HPDE6-E6E7 (cell line): ENCODE measurements around the gene IL27RA.

Experiments used
- DNase-seq: peaks from one replicate; pipeline ENCODE4 v3.0.0; 2011; ENCODE audit warnings: missing footprints; ENCODE audit errors: extremely low spot score

Gene IL27RA

DNA sequence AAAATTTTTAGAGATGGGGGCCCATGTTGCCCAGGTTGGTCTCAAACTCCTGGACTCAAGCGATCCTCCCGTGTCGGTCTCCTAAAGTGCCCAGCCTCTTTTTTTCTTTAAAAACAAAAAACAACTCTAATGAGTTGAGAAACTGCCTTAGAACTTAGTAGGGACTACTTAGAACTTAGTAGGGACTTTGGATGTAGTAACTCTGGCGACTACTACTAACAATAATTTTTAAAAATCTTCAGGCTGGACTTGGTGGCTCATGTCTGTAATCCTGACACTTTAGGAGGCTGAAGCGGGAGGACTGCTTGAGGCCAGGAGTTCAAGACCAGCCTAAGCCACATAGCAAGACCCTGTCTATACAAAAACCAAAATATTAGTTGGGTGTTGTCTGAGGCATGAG lies 54.5 kb downstream of the IL27RA start:
- DNase-seq: no peak

DNA sequence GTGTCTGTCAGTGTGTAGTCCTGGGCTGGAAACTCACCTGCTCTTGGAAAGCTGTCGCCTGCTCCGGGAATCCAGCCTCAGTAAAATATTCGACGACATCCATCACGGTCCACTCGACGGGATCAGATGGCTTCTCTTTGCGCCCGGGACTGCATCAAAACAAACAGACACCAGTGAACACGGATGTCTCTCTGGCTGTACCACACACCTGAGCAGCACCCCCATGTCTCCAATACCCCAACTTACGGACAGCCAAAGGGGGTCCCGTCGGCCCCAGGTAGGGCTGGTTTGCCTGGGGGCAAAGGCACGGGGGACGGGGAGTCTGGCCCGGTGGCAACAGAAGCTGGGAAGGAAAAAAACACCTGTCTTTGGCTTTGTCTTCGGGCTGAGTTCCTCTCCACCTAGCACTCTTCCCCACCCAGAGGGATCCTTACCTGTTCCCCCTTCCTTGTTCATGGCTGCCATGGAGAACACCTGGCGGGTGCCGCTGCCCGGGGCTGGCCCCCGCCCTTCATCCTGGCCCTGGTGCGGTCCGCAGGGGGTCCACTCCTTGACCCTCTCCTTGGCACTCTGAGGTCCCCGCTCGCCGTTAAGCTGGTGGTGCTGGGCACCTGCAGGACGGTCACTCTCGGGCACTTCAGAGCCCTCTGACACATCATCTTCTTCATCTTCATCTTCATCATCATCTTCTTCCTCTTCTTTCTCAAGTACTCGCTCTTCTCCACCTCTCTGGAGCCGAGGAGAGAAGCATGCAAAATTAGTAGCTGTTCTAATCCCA lies 57.3 kb downstream of the IL27RA start:
- DNase-seq: no peak

DNA sequence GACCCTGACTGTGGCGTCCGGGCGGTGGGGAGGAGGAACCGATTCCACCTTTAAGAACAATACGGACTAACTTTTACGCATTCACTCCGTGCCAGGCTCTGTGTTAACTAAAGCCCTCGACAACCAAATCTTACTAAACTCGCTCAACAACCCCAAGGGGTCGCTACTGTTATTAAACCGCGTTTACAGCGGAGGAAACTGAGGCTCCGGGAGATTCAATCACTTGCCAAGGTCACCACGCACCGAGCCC lies 57.8 kb downstream of the IL27RA start:
- no peak for DNase-seq

DNA sequence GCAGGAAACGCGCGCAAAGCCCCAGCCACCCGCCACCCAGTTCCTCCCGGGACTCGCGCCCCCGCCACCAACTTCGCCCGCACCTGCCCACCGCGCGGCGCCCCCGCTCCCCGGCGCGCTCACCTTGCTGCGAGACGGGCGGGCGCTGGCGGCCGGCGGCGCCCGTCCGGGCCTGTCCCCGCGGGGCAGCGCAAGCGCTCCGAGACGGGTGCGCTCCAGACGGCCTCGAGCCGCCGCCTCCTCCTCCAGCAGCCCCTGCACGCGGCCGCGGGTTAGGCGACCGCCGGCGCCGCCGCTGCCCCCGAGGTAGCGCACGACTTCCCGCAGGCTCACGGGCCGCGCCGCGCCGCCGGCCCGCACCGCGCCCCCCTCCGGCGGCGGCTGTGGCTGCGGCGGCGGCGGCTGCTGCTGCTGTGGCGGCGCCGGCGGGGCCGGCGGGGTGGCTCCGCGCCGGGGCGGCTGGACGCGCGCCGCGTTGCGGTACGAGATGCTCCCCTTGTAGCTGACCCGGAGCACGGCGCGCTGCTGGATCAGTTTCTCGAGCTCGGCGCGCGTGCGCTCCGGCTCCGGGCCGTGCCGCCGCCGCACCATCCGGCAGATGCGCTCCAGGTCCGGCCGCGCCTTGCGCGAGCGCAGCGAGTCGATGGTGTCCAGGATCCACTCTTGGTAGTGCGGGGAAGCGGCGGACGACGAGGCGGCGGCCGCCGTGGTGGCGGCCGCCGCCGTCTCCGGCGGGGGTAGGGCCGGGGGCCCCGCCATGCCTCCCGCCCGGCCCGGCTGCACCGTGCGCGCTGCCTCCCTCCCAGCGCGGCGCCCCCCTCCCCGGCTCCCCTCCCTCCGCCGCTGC lies 58.3 kb downstream of the IL27RA start:
- DNase-seq: no peak

DNA sequence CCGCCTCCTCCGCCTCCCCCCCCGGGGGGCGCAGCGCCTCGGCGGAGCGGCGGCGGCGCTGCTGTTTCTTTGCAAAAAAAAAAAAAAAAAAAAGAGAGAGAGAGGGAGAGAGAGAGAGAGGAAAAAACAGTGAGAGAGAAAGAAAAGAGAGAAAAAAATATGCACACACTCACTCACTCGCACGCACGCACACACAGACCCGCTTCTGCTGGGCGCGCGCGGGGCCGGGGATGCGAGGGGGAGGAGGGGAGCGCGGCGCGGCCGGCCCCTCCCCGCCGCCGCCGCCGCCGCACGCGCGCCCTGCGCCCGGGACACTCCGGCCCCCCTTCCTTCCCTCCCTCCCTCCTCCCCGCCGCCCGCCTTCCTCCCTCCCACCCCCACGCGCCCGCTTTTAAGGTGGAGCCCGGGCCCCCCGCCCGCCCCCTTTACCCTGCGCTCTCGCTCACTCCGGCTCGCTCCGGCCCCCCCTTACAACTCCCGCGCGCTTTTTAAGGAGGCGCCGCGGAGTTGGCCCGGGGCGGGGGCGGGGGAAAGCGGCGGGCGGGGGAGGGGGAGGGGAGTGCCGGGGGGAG lies 59.0 kb downstream of the IL27RA start, which contains the start of gene SAMD1:
Gene SAMD1 (minus strand): TSS at position 243 of the 572 bp plus-strand sequence.
- DNase-seq: no peak

DNA sequence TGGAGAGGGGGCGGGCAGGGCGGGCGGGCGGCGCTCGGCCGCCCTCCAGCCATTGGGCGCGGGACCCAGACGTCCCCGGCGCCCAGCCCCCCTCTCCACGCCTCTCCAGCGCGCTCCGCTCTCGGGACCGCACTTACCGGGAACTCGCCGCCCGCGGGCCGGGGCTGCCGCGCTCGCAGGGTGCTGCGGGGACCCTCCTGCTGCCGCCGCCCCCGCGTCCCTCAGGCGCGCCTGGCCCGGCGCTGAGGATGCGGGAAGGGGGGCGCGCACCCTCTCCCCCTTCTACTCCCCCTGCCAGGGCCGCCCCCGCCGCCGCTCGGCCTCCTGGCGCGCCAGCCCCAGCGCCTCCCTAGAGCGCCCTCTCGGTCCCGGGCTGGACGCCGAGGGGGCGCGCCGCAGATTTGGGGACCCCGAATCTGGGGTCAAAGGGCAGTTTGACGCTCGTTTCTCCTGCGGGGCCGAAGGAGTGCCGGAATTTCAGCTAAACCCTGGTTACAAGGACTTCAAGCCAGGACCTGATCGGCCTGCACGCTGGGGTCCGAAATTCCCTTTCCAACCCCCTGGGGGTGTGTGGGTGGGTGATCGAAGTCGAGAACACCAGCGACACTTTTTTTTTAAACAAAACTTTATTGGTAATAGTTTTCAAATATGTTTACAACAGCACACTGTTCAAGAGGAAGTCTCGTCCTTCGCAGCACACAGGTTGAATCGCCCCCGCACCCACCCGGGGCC lies 59.7 kb downstream of the IL27RA start:
- DNase-seq: no peak

DNA sequence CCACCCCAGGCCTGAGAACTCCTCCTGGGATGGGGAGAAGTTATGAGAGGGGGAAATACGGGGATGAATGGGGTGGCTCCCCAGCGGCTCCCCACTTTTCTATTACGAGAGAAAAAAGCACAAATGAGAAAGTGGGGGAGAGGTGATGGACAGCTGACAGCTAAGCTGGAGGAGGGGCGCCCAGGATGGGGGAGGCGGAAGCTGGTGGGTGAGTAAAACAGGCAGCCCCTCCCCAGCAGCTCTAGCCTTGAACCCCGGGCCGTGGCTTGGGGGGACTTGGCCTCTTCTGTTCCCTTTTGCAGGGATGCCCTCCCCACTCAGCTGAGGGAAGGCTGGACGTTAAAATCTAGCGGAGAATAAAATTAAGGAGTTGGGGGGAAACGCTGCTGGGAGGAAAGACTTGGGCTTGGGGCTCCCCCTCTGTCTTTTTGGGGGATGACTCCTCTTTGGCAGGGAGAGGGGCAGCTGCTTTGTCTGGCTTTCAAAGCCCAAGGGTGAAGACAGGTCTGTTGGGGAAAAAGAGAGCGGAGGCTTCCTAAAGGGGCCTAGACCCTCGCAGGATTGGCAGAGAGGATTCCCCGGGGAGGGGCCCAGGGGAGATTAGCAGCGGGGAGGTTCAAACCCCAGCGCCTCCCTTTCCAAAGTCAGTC lies 60.4 kb downstream of the IL27RA start:
- DNase-seq: no peak

DNA sequence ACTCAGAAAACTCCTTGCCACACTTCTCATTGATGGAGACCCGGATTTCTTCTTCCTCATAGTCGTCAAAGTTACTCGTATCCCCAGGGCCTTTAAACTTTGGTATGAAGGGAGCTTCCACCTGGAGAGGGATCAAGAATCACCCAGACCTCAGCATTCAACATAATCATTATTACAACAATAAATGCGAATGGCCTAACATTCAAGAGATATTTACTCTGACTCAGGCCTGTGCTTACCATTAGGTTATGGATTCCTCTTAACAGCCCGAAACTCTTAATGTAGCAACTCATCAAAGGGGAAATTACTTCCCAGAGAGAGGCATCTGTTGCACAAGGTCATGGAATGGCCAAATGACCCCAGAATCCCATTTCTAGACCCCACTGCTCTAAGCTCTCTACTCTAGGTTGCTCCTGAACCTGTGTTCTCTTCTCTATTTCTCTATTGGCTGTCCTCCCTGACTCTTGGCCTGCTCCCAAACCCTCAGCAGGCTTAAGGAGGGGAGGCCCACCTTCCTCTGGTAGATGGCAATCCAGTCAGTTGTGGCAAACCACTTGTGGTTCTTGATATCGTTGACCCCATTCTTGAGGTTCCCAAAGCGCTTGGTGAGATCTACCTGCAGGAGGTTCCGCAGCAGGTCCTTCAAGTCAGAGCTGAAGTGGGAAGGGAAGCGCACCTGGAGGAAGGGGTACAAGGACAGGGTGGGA lies 61.7 kb downstream of the IL27RA start:
- DNase-seq: no peak

DNA sequence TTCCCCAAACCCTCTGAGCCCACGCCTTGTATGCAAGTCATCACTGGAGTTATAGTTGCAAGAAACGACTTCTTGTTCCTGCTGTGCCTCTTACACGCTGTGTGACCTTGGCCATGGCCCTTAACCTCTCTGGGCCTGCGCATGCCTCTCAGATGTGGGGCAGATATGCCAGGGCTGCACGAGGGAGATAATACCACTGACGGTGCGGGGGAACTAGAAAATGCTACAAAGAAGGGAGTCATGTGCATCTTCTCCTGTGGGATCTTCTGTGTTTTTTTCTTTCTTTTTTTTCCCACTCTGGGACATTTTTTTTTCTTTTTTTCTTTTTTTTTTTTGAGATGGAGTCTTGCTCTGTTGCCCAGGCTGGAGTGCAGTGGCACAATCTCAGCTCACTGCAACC lies 63.3 kb downstream of the IL27RA start:
- no peak for DNase-seq

DNA sequence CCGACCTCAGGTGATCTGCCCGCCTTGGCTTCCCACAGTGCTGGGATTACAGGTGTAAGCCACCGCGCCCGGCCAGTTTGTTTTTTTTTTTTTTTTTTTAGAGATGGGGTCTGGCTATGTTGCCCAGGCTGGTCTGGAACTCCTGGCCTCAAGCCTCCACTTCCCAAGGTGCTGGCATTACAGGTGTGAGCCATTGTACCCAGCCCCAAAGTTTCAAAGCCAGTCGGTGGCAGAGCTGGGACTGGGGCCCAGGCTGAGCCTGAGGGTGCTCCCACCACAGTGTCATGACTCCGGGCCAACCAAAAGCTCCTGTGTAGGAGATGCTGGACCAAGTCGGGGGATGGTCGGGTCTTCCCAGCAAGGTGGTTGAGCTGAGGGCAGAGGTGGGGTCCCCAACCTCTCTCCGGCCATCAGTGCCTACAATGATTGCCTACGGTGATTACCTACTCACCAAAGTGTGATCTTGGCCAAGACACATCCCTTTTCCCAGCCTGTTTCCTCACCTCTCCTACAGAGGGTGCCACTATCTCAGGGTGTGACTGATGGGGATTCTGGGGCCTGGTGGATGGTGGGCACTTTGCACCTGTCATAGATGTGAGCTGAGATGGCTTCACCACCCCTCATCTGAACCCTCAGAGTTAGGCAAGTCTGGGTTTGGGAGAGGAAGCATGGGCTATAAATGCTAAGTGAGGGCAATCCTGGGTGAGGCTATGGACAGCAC lies 64.9 kb downstream of the IL27RA start:
- no peak for DNase-seq

DNA sequence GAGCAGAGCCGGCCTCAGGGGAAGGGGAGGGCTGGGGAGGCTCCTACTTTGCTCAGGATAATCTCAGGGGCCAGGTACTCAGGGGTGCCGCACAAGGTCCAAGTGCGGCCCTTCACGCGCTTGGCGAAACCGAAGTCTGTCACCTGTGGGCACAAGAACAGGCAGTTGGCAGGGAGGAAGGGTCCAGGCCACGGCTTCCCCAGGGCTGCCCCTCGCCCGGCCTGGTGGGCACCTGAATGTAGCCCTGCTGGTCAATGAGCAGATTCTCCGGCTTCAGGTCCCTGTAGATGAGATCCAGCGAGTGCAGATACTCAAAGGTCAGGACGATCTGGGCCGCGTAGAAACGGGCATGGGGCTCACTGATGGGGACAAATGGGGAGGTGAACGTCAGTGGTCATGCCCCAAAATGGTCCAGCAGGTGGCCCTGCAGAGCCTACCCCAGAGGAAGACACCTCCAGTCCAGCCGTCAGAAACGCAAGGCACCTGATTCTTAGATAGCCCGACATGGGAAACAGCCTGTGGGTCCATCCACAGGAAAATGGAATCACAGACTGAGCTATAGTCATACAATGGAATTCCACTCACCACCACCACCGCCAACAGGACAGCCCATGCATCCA lies 66.1 kb downstream of the IL27RA start:
- DNase-seq: no peak

DNA sequence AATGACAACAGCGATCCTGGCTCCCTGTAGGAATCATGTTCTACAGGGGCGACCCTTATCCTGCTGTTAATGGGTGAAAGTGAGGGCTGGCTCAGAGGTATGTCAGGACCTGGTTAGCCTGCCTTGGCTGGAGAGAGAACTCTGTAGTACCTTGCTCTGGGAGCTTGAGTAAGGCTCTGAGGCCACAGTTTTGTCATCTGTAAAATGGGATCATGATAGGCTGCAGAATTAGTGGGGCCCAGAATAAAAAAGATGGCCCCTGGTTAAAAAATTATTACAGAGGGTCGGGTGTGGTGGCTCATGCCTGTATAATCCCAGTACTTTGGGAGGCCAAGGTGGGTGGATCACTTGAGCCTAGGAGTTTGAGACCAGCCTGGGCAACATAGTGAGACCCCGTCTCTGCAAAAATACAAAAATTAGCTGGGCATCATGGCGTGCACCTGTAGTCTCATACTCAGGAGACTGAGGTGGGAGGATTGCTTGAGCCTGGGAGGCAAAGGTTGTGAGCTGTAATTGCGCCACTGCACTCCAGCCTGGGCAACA lies 69.5 kb downstream of the IL27RA start:
- no peak for DNase-seq

DNA sequence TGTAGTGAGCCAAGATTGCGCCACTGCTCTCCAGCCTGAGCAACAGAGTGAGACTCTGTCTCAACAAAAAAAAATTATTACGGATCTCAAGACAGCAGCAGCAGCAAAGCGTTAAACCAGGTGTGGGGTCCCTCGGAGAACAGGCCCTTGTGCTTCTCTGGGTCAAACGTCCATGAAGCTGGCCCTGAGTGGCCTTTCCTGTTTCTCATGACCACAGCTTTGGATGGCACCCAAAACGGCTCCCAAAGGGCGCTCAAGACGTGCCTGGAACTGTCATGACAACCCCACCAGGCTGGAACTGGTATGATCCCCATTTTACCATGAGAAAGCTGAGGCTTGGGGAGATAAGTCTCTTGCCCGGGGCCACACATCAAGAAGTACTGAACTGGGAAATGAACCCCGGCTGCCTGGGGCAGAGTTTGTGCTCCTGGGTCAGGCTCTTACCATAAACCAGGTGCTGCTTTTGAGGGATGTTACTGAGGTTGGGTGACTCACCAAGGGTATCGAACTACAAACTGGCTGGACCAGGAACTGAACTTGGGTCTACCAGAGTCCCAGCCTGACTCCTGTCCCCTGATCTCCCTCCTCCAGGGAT lies 70.6 kb downstream of the IL27RA start:
- no peak for DNase-seq

DNA sequence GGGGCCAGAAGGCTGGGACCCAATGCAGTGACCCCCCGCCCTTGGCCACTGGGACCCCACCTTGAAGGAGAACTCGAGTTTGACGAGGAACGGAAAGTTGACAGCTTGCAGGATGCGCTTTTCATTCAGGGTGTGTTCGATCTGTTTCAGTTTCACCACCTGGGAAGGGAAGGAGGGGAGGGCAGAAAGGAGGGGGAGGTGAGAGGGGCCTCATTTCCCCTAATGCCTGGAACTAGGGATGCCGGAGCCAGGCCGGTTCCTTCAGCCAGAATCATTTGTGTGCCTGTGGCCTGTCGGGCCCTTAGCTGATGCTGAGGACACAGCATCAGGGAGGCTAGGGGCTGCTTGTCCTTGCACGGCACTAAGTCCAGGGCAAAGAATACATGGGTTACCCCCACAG lies 71.2 kb downstream of the IL27RA start:
- DNase-seq: no peak
